GM06990 (cell line): Measurements from ENCODE around the gene REXO1.

ENCODE experiments used
- DNase-seq: peaks from one replicate; pipeline ENCODE4 v3.0.0-alpha.2; 2011; ENCODE audit not compliant: insufficient read length; ENCODE audit errors: extremely low read depth
- H3K27me3 ChIP-seq: replicated peaks from 2 replicates; pipeline ENCODE4 v1.6.0; 2011; ENCODE audit warnings: low read length; ENCODE audit not compliant: control insufficient read depth, insufficient read depth
- H3K36me3 ChIP-seq: 2 replicates; pipeline ENCODE4 v1.5.1; 2011; ENCODE audit warnings: low read length; ENCODE audit not compliant: control insufficient read depth, insufficient read depth
- H3K4me3 ChIP-seq: replicated peaks from 2 replicates; pipeline ENCODE4 v1.5.1; 2011; ENCODE audit warnings: low read depth, mild to moderate bottlenecking, control low read depth, low read length
- CTCF ChIP-seq: IDR thresholded peaks from 2 replicates; pipeline ENCODE4 v1.5.1; 2011; ENCODE audit warnings: low read length, control low read depth, mild to moderate bottlenecking, inconsistent platforms; ENCODE audit not compliant: insufficient read depth, poor library complexity, severe bottlenecking

REXO1 gene

GRCh38 chr19:1849886-1850398 lies 1.7 kb upstream of the REXO1 start:
- no peak overlapping the region for H3K4me3 ChIP-seq
- DNase-seq: no peak
- no peak for TF ChIP-seq CTCF
- H3K27me3 ChIP-seq: no peaks in the 10 kb centered on the region
- H3K36me3 ChIP-seq: peaks cover 3% of the 10 kb centered on the region

DNA sequence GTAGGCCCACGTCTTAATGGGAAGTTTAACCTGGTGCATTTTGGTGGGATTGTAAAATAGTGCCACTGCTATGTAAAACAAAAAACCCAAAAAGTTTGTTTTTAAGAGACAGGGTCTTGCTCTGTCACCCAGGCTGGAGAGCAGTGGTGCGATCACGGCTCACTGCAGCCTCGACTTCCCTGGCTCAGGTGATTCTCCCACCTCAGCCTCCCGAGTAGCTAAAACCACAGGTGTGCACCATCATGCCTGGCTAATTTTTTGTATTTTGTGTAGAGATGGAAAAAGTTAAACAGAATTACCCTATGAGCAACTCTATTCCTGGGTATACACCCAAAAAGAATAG lies 820 bp upstream of the REXO1 start:
- TF ChIP-seq CTCF: no peak
- DNase-seq: no peak
- Histone ChIP-seq H3K27me3 (no peaks in the 10 kb centered on the region), H3K4me3 (no peak overlapping the region), H3K36me3 (peaks cover 3% of the 10 kb centered on the region)

DNA sequence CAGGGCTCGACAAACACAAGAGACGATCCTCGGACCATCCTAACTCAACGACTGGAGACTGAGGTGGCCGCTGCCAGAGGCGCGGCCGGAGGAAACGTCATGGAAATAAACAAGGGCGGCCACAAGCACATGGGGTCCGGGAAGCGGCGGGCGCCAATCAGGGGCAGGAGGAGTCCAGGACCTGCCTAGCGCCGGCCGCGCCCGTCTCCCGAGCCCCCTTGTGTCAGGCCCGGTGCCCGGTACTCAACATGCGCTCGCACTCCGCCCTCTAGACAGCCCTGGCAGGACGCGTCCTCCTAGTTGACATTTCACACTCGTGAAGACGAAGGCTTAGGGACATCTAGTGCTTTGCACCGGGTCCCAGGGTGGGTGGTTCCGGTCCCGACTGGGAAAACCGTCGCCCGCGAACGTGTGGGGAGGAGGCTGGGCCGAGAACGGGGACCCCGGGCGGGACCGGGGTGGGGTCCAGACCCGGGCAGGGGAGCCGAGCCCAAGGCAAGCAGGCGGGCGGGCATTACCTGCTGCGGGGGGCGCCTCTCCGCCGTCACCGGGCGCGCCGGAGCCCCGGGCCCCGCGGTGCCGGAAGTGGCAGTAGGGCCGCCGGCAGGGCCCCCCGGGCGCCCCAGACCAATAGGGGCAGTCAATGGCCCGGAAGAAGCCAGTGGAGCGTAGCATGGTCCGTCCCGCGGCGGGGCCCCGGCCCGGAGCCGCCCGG lies 442 bp downstream of the REXO1 start:
- Histone ChIP-seq H3K36me3 (peaks cover 7% of the 10 kb centered on the region), H3K4me3 (peak overlapping the region; percentile 100), H3K27me3 (no peaks in the 10 kb centered on the region)
- no peak for TF ChIP-seq CTCF
- no peak for DNase-seq

DNA sequence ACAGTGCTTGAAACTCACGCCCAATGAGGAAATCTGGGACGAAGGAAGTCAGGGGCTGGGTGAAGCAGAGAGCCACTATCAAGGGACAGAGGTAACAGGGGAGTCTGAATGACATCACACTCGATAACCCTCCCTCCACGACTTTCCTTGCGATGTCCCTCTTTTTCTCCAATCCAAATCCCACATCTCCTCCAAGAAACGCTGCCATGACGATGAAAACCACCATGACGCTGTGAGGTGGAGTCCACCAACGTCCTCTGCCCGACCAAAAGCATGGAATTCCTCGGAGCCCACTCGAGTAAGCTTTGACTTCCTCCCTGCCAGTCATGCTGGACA lies 967 bp downstream of the REXO1 start:
- Histone ChIP-seq H3K27me3 (no peaks in the 10 kb centered on the region), H3K4me3 (peak overlapping the region; percentile 100), H3K36me3 (peaks cover 7% of the 10 kb centered on the region)
- TF ChIP-seq CTCF: no peak
- no peak for DNase-seq

DNA sequence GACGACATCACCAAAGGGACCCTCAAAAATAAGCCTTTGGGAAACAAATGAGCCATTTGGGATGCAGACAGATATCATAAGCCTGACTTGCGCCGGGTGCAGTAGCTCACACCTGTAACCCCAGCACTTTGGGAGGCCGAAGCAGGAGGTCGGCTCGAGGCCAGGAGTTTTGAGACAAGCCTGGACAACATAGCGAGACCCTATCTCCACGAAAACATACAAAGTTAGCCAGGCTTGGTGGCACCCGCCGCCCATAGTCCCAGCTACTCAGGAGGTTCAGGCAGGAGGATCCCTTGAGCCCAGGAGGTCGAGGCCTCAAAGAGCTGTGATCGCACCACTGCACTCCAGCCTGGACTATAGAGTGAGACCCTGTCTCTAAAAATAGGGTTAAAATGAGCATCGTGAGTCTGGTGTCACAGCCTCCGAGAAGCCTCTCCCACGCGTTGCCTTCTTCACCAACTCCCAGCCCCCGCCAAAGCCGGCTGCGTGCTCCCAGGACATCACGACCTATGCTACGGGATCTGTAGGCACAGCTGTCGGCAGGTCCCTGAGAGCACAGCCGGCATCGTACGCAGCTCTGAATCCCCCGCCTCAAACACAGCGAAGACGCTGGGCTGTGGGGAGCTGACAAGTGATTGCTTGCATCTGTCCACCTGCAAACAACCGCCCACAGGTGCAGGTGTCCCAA lies 1.6 kb downstream of the REXO1 start:
- H3K4me3 ChIP-seq: peak overlapping the region; percentile 100
- no peak for DNase-seq

More for the DNA sequence above, 1.6 kb downstream of the REXO1 start:
- no peak for TF ChIP-seq CTCF
- peaks cover 7% of the 10 kb centered on the region for H3K36me3 ChIP-seq
- H3K27me3 ChIP-seq: no peaks in the 10 kb centered on the region
